Medulla oblongata (tissue), 1 donor: ENCODE data around the gene USP6.
"Not testable (repeated sequence)": the region's sequence is repeated elsewhere in the genome, so short reads cannot be mapped to it uniquely, and the experiment has no call there.

Source experiments
- DNase-seq: peaks from one replicate; pipeline ENCODE4 v3.0.0-alpha.2; 2015; ENCODE audit errors: extremely low spot score

USP6 gene

GRCh38 chr17:5135726-5136579, 20.1 kb downstream of the USP6 start:
- no peak for DNase-seq

GRCh38 chr17:5136580-5137412, 21.0 kb downstream of the USP6 start:
- not testable (repeated sequence) for DNase-seq

GRCh38 chr17:5137511-5138197, 21.8 kb downstream of the USP6 start:
- DNase-seq: not testable (repeated sequence)

GRCh38 chr17:5138198-5138544, 22.3 kb downstream of the USP6 start:
- DNase-seq: not testable (repeated sequence)

GRCh38 chr17:5138616-5139457, 23.0 kb downstream of the USP6 start:
- no peak for DNase-seq

GRCh38 chr17:5139458-5139732, 23.6 kb downstream of the USP6 start:
- DNase-seq: no peak

GRCh38 chr17:5142877-5143276, 27.0 kb downstream of the USP6 start:
- DNase-seq: not testable (repeated sequence)

GRCh38 chr17:5146122-5146521, 30.3 kb downstream of the USP6 start:
- DNase-seq: not testable (repeated sequence)

- DNase-seq: not testable (repeated sequence)
Measured at GRCh38 chr17:5160702-5161101, 44.9 kb downstream of the USP6 start.

- DNase-seq: not testable (repeated sequence)
Measured at GRCh38 chr17:5161793-5162192, 46.0 kb downstream of the USP6 start.

- DNase-seq: peak; percentile 3
Measured at GRCh38 chr17:5164436-5164835, 48.6 kb downstream of the USP6 start.

GRCh38 chr17:5165791-5166564, 50.1 kb downstream of the USP6 start:
- peak; percentile 59 for DNase-seq

- not testable (repeated sequence) for DNase-seq
Measured at GRCh38 chr17:5175027-5175426, 59.2 kb downstream of the USP6 start.

GRCh38 chr17:5179003-5179402, 63.2 kb downstream of the USP6 start:
- no peak for DNase-seq

GRCh38 chr17:5181509-5182305, 65.9 kb downstream of the USP6 start:
- DNase-seq: no peak

GRCh38 chr17:5182597-5183409, 67.0 kb downstream of the USP6 start:
- DNase-seq: no peak

- DNase-seq: no peak
Measured at GRCh38 chr17:5183410-5183793, 67.6 kb downstream of the USP6 start.

- DNase-seq: no peak
Measured at GRCh38 chr17:5184288-5184687, 68.5 kb downstream of the USP6 start.
